GM12875 (cell line): ENCODE results near the gene YIPF7.

Experiments used
- H3K4me3 ChIP-seq: one replicate; pipeline ENCODE4 v1.5.1; 2011; ENCODE audit warnings: low read depth, low read length, control low read depth
- CTCF ChIP-seq: IDR thresholded peaks from 2 replicates; pipeline ENCODE4 v1.5.1; 2011; ENCODE audit warnings: low read depth, mild to moderate bottlenecking, control low read depth, inconsistent platforms, low read length, moderate library complexity, borderline replicate concordance; ENCODE audit not compliant: insufficient read depth

The YIPF7 gene

DNA sequence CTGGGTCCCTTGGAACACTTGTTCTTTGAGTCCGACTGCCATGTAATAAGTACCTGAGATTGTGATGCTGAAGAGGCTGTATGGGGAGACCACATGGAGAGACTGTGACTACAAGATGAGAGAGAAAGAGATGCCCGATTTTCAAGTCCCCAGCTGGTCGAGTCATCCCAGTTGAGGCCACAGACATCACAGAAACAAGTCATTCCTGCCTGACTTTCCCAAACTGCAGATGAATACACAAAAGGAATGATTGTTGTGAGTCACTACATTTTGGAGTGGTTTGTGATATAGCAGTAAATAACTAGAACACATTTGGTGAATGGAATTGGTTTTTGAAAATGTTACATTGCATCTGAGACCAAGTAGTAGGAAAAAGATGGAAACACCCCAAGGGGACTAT lies 9.0 kb upstream of the YIPF7 start:
- no peak for TF ChIP-seq CTCF

GRCh38 chr4:44652002-44652401 lies 577 bp upstream of the YIPF7 start:
- TF ChIP-seq CTCF = no peak
- H3K4me3 ChIP-seq = no peak overlapping the region

More for the DNA sequence above, 9.0 kb upstream of the YIPF7 start:
- no peak overlapping the region for H3K4me3 ChIP-seq

GRCh38 chr4:44646151-44646550 lies 5.3 kb downstream of the YIPF7 start:
- no peak overlapping the region for H3K4me3 ChIP-seq
- no peak for TF ChIP-seq CTCF

DNA sequence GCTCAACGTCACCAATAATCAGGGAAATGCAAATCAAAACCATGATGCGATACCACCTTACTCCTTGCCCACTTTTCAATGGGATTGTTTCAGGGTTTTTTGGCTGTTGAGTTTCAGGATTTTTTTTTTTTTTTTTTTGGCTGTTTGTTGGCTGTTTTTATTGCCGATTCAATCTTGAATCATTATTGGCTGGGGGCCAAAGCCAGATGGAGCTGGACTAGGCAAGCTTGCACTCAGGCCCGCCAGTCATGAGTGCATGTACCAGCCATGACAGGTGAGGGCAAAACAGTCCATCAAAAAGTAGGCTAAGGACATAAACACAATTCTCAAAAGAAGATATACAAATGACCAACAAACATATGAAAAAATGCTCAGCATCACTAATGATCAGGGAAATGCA lies 13.3 kb downstream of the YIPF7 start:
- H3K4me3 ChIP-seq = no peak overlapping the region
- TF ChIP-seq CTCF = no peak

DNA sequence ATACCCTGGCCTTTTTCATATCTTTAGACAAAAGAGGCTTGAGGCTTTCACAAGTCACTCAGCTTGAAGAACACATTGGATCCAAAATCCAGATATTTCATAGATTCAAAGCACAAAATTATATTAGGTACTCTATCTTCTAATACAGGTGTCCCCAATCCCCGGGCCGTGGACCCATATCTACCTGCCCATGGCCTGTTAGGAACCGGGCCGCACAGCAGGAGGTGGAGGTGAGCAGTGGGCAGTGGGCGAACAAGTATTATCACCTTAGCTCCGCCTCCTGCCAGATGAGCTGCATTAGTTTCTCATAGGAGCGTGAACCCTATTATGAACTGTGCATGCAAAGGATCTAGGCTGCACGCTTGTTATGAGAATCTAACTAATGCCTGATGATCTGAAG lies 18.7 kb downstream of the YIPF7 start:
- H3K4me3 ChIP-seq = no peak overlapping the region
- TF ChIP-seq CTCF = no peak

- no peak for TF ChIP-seq CTCF
- no peak overlapping the region for H3K4me3 ChIP-seq
Observed at GRCh38 chr4:44632089-44632488, 19.3 kb downstream of the YIPF7 start.

- peak; percentile 51; the same call in 1 of the 2 replicates for TF ChIP-seq CTCF
- no peak overlapping the region for H3K4me3 ChIP-seq
Observed at GRCh38 chr4:44629280-44629866, 22.1 kb downstream of the YIPF7 start.
